DOHH2 (cell line): ENCODE results near the gene TAGLN3.

ENCODE experiments used
- EZH2phosphoT487 ChIP-seq: fragments of 200-600 bp; sonication (generic); IDR thresholded peaks from 2 replicates; pipeline ENCODE4 v1.6.1; 2017; ENCODE audit warnings: borderline replicate concordance, mild to moderate bottlenecking, antibody characterized with exemption, low read length, moderate library complexity, mixed read lengths
- TF ChIP-seq, protein P1 (sequence below): fragments of 200-600 bp; sonication (generic); IDR thresholded peaks from one replicate; pipeline ENCODE4 v1.5.1; 2014; ENCODE audit warnings: antibody characterized with exemption, mild to moderate bottlenecking, low read depth, low read length; ENCODE audit not compliant: poor library complexity, severe bottlenecking

DNA sequence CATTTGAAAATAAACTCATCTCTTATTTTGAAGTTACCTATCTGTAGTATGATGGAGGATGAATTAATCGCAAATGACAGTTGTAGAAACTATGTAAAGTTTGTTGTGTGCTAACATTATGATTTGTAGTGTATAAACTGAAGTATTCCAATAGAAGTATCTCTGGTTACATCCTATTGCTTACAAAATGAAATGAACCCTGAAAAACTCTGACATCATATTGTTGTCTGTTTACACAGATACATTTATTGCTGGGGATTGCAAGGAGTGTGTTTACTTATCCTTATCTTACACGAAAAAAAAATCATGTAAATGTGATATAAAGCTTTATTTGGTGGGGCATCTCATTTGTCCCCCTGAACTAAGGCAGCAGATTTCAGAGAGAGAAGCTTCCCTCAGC is 22.5 kb upstream of the TAGLN3 start:
- TF ChIP-seq, protein P1, sequence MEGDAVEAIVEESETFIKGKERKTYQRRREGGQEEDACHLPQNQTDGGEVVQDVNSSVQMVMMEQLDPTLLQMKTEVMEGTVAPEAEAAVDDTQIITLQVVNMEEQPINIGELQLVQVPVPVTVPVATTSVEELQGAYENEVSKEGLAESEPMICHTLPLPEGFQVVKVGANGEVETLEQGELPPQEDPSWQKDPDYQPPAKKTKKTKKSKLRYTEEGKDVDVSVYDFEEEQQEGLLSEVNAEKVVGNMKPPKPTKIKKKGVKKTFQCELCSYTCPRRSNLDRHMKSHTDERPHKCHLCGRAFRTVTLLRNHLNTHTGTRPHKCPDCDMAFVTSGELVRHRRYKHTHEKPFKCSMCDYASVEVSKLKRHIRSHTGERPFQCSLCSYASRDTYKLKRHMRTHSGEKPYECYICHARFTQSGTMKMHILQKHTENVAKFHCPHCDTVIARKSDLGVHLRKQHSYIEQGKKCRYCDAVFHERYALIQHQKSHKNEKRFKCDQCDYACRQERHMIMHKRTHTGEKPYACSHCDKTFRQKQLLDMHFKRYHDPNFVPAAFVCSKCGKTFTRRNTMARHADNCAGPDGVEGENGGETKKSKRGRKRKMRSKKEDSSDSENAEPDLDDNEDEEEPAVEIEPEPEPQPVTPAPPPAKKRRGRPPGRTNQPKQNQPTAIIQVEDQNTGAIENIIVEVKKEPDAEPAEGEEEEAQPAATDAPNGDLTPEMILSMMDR = no peak
- no peak for TF ChIP-seq EZH2phosphoT487
